ENCODE results near the gene VAV1. TPM values are rescaled to one million over a fixed set of nuclear protein-coding genes. Genes with fewer than 3 reads are reported as not detected.
"Not testable (repeated sequence)": the region's sequence is repeated elsewhere in the genome, so short reads cannot be mapped to it uniquely, and the experiment has no call there.

Gene VAV1
- total RNA-seq, 2 experiments from 2014 or later = 105 to 107 TPM

GRCh38 chr19:6768236-6768785 is 4.2 kb upstream of the VAV1 start:
- no peaks in the 10 kb centered on the region for H3K27me3 Mint-ChIP-seq
- H3K4me1 Mint-ChIP-seq = peaks cover 54% of the 10 kb centered on the region
- peaks cover 9% of the 10 kb centered on the region for H3K36me3 Mint-ChIP-seq (ENCODE audit: low read depth)
- H3K9me3 Mint-ChIP-seq = no peaks in the 10 kb centered on the region
- POLR2A ChIA-PET = interaction anchor here (1.4 to 3.6 kb wide), 6 partner anchors 30 to 301 kb away, joined by 3 to 35 read pairs (median 7); partner anchors contain the start of genes GPR108, TNFSF14 and ZNF557
- DNase-seq = peak; percentile 32
- H3K27ac Mint-ChIP-seq = peak overlapping the region; percentile 89
- peak overlapping the region; percentile 88 for H3K4me3 Mint-ChIP-seq
- CTCF ChIA-PET = interaction anchor here (0.6 to 2.8 kb wide), 8 partner anchors 13 to 610 kb away, joined by 3 to 18 read pairs (median 7); partner anchors contain the start of gene GPR108

- Mint-ChIP-seq H3K4me3 (no peak overlapping the region), H3K9me3 (no peaks in the 10 kb centered on the region), H3K27ac (peak overlapping the region; percentile 89), H3K27me3 (no peaks in the 10 kb centered on the region), H3K4me1 (peaks cover 60% of the 10 kb centered on the region), H3K36me3 (ENCODE audit: low read depth) (peaks cover 14% of the 10 kb centered on the region)
- CTCF ChIA-PET = interaction anchor here (0.6 to 2.8 kb wide), 9 partner anchors 30 to 611 kb away, joined by 3 to 18 read pairs (median 5); partner anchors contain the start of gene GPR108
- no peak for DNase-seq
- POLR2A ChIA-PET = interaction anchor here (1.4 to 3.6 kb wide), 6 partner anchors 31 to 300 kb away, joined by 3 to 35 read pairs (median 7); partner anchors contain the start of genes GPR108, TNFSF14 and ZNF557
These were observed 3.4 kb upstream of the VAV1 start for GRCh38 chr19:6769006-6769619.

- Mint-ChIP-seq H3K4me3 (peak overlapping the region; percentile 91), H3K36me3 (ENCODE audit: low read depth) (peaks cover 28% of the 10 kb centered on the region), H3K4me1 (peaks cover 59% of the 10 kb centered on the region), H3K27ac (peak overlapping the region; percentile 89)
- DNase-seq, H3K27me3 Mint-ChIP-seq, H3K9me3 Mint-ChIP-seq: not testable (repeated sequence)
- ChIA-PET POLR2A (interaction anchor here (0.8 to 4.3 kb wide), 7 partner anchors 20 to 290 kb away, joined by 3 to 77 read pairs (median 5); partner anchors contain the start of gene DENND1C), CTCF (interaction anchor here (0.6 to 3.8 kb wide), 13 partner anchors 18 to 780 kb away, joined by 3 to 31 read pairs (median 3); partner anchors contain the start of genes GPR108 and TRIP10)
These were observed 870 bp upstream of the VAV1 start for GRCh38 chr19:6771648-6772027.

- Mint-ChIP-seq H3K4me1 (peaks cover 61% of the 10 kb centered on the region), H3K27ac (peak overlapping the region; percentile 89), H3K36me3 (ENCODE audit: low read depth) (peaks cover 35% of the 10 kb centered on the region), H3K27me3 (no peaks in the 10 kb centered on the region), H3K4me3 (peak overlapping the region; percentile 91), H3K9me3 (peaks cover 7% of the 10 kb centered on the region)
- CTCF ChIA-PET = interaction anchor here (0.7 to 3.8 kb wide), 14 partner anchors 11 to 1083 kb away, joined by 3 to 31 read pairs (median 4); partner anchors contain the start of genes GPR108 and TRIP10
- POLR2A ChIA-PET = interaction anchor here (0.6 to 4.3 kb wide), 17 partner anchors 9 to 1898 kb away, joined by 3 to 77 read pairs (median 4); no protein-coding TSS in a partner anchor
- no peak for DNase-seq
These were observed 386 bp downstream of the VAV1 start for GRCh38 chr19:6772866-6773322.

GRCh38 chr19:6773323-6773931 is 919 bp downstream of the VAV1 start:
- peak overlapping the region; percentile 89 for H3K27ac Mint-ChIP-seq
- H3K36me3 Mint-ChIP-seq (ENCODE audit: low read depth) = peaks cover 41% of the 10 kb centered on the region
- H3K4me3 Mint-ChIP-seq = peak overlapping the region; percentile 91
- peaks cover 61% of the 10 kb centered on the region for H3K4me1 Mint-ChIP-seq
- ChIA-PET CTCF (interaction anchor here (0.9 to 3.8 kb wide), 7 partner anchors 27 to 257 kb away, joined by 4 to 31 read pairs (median 9); partner anchors contain the start of genes GPR108 and TRIP10), POLR2A (interaction anchor here (0.6 to 4.3 kb wide), 16 partner anchors 8 to 1897 kb away, joined by 3 to 77 read pairs (median 4); partner anchors contain the start of gene GPR108)
- peak; percentile 61 for DNase-seq
- H3K27me3 Mint-ChIP-seq = no peaks in the 10 kb centered on the region
- H3K9me3 Mint-ChIP-seq = peaks cover 7% of the 10 kb centered on the region

- Mint-ChIP-seq H3K27ac (peak overlapping the region; percentile 32), H3K27me3 (no peaks in the 10 kb centered on the region), H3K4me3 (peak overlapping the region; percentile 60), H3K9me3 (peaks cover 7% of the 10 kb centered on the region), H3K36me3 (ENCODE audit: low read depth) (peaks cover 42% of the 10 kb centered on the region), H3K4me1 (peaks cover 61% of the 10 kb centered on the region)
- CTCF ChIA-PET = no interaction called here
- DNase-seq = no peak
- POLR2A ChIA-PET = interaction anchor here (0.8 to 4.3 kb wide), 3 partner anchors 8 to 26 kb away, joined by 3 to 77 read pairs (median 4); partner anchors contain the start of gene SH2D3A
These were observed 2.6 kb downstream of the VAV1 start for GRCh38 chr19:6774821-6775707.

GRCh38 chr19:6776045-6776444 is 3.5 kb downstream of the VAV1 start:
- H3K27ac Mint-ChIP-seq = peak overlapping the region; percentile 31
- peaks cover 47% of the 10 kb centered on the region for H3K36me3 Mint-ChIP-seq (ENCODE audit: low read depth)
- CTCF ChIA-PET, DNase-seq, H3K27me3 Mint-ChIP-seq, H3K4me3 Mint-ChIP-seq, H3K9me3 Mint-ChIP-seq: not testable (repeated sequence)
- H3K4me1 Mint-ChIP-seq = peaks cover 60% of the 10 kb centered on the region
- POLR2A ChIA-PET = interaction anchor here (1.0 to 4.3 kb wide), 2 partner anchors 21 to 25 kb away, joined by 4 to 77 read pairs; no protein-coding TSS in a partner anchor

GRCh38 chr19:6776999-6777398 is 4.5 kb downstream of the VAV1 start:
- Mint-ChIP-seq H3K27me3 (no peaks in the 10 kb centered on the region), H3K4me1 (peaks cover 60% of the 10 kb centered on the region), H3K27ac (peak overlapping the region; percentile 80), H3K4me3 (no peak overlapping the region), H3K9me3 (peaks cover 7% of the 10 kb centered on the region), H3K36me3 (ENCODE audit: low read depth) (peaks cover 57% of the 10 kb centered on the region)
- DNase-seq = no peak
- ChIA-PET POLR2A (no interaction called here), CTCF (no interaction called here)

GRCh38 chr19:6777434-6777833 is 4.9 kb downstream of the VAV1 start:
- H3K36me3 Mint-ChIP-seq (ENCODE audit: low read depth) = peaks cover 57% of the 10 kb centered on the region
- peak overlapping the region; percentile 80 for H3K27ac Mint-ChIP-seq
- ChIA-PET POLR2A (no interaction called here), CTCF (no interaction called here)
- H3K9me3 Mint-ChIP-seq = peaks cover 7% of the 10 kb centered on the region
- DNase-seq = no peak
- no peaks in the 10 kb centered on the region for H3K27me3 Mint-ChIP-seq
- H3K4me3 Mint-ChIP-seq = no peak overlapping the region
- peaks cover 56% of the 10 kb centered on the region for H3K4me1 Mint-ChIP-seq

- POLR2A ChIA-PET = interaction anchor here (0.7 kb wide), 1 partner anchor 13 kb away, joined by 4 read pairs; no protein-coding TSS in a partner anchor
- H3K27ac Mint-ChIP-seq = peak overlapping the region; percentile 80
- peaks cover 7% of the 10 kb centered on the region for H3K9me3 Mint-ChIP-seq
- no peak overlapping the region for H3K4me3 Mint-ChIP-seq
- CTCF ChIA-PET = interaction anchor here (0.7 kb wide), 1 partner anchor 67 kb away, joined by 3 read pairs; no protein-coding TSS in a partner anchor
- peaks cover 54% of the 10 kb centered on the region for H3K36me3 Mint-ChIP-seq (ENCODE audit: low read depth)
- H3K27me3 Mint-ChIP-seq = no peaks in the 10 kb centered on the region
- no peak for DNase-seq
- H3K4me1 Mint-ChIP-seq = peaks cover 57% of the 10 kb centered on the region
These were observed 5.9 kb downstream of the VAV1 start for GRCh38 chr19:6778386-6778785.

- Mint-ChIP-seq H3K27me3 (no peaks in the 10 kb centered on the region), H3K9me3 (peaks cover 7% of the 10 kb centered on the region), H3K27ac (no peak overlapping the region), H3K4me3 (no peak overlapping the region), H3K4me1 (peaks cover 52% of the 10 kb centered on the region), H3K36me3 (ENCODE audit: low read depth) (peaks cover 52% of the 10 kb centered on the region)
- CTCF ChIA-PET = interaction anchor here (0.7 kb wide), 1 partner anchor 67 kb away, joined by 3 read pairs; no protein-coding TSS in a partner anchor
- DNase-seq = no peak
- POLR2A ChIA-PET = no interaction called here
These were observed 6.7 kb downstream of the VAV1 start for GRCh38 chr19:6779206-6779605.

- DNase-seq = no peak
- CTCF ChIA-PET = no interaction called here
- Mint-ChIP-seq H3K27ac (no peak overlapping the region), H3K4me3 (no peak overlapping the region), H3K4me1 (peaks cover 41% of the 10 kb centered on the region), H3K9me3 (no peaks in the 10 kb centered on the region), H3K27me3 (no peaks in the 10 kb centered on the region), H3K36me3 (ENCODE audit: low read depth) (peaks cover 58% of the 10 kb centered on the region)
- POLR2A ChIA-PET = interaction anchor here (1.7 kb wide), 1 partner anchor 14 kb away, joined by 5 read pairs; no protein-coding TSS in a partner anchor
These were observed 14.9 kb downstream of the VAV1 start for GRCh38 chr19:6787393-6787792.

Data from activated CD4-positive, alpha-beta memory T cell treated with anti-CD3 and anti-CD28 coated beads, Interleukin-2, amount 10 ng/mL, durations not matched to agents 7 days and 5 days (primary cell).